HCT116 (cell line): ENCODE measurements around the gene ACTN1.

Experiments
- CEBPB ChIP-seq: IDR thresholded peaks from 2 replicates; pipeline ENCODE4 v1.6.1; 2012; ENCODE audit warnings: low read depth
- CTCF ChIP-seq, 3 experiments: fragments of 200-600 bp in 1 of 3; sonication (generic) in 1 of 3; IDR thresholded peaks in 2 of 3; conservative IDR thresholded peaks in 1 of 3; 2 replicates each; pipeline ENCODE4 v1.5.1; 2012 to 2017; ENCODE audit warnings: low read depth in 2 of 3, low read length in 2 of 3, antibody characterized with exemption in 1 of 3, borderline replicate concordance in 1 of 3, control low read depth in 1 of 3, mild to moderate bottlenecking in 1 of 3, mixed read lengths in 1 of 3, mixed run types in 1 of 3, moderate library complexity in 1 of 3; ENCODE audit not compliant: insufficient read depth in 1 of 3
- EGR1 ChIP-seq: IDR thresholded peaks from 2 replicates; pipeline ENCODE4 v1.6.1; 2012; ENCODE audit warnings: low read depth
- MAX ChIP-seq: IDR thresholded peaks from 2 replicates; pipeline ENCODE4 v1.6.1; 2012
- REST ChIP-seq: IDR thresholded peaks from 2 replicates; pipeline ENCODE4 v1.6.1; 2012; ENCODE audit warnings: low read depth
- TCF7L2 ChIP-seq: IDR thresholded peaks from 2 replicates; pipeline ENCODE4 v1.7.0; 2011; ENCODE audit warnings: borderline replicate concordance, inconsistent platforms; ENCODE audit not compliant: insufficient read depth, insufficient read length; ENCODE audit errors: extremely low read depth
- YY1 ChIP-seq: IDR thresholded peaks from 2 replicates; pipeline ENCODE4 v1.6.1; 2011; ENCODE audit warnings: low read length, low read depth, moderate library complexity, mild to moderate bottlenecking; ENCODE audit not compliant: insufficient replicate concordance; ENCODE audit errors: extremely low read depth

- no peak for TF ChIP-seq YY1
- no peak for TF ChIP-seq CTCF (IDR thresholded peaks at IDR 0.05 in 2 of 3, conservative IDR thresholded peaks at IDR 0.05 in 1 of 3; ENCODE audit: borderline replicate concordance in 1 of 3, insufficient read depth in 1 of 3, low read depth in 2 of 3, low read length in 2 of 3)
- no peak for TF ChIP-seq REST
- TF ChIP-seq TCF7L2 = no peak
- no peak for TF ChIP-seq MAX
- no peak for TF ChIP-seq EGR1
- TF ChIP-seq CEBPB = no peak
Measured at GRCh38 chr14:68849416-68849815, 129.7 kb downstream of the ACTN1 start.
